Gastroesophageal sphincter (tissue), 4 donors: ENCODE data around the gene ATP6V0B. TPM values are rescaled to one million over a fixed set of nuclear protein-coding genes. Genes with fewer than 3 reads are reported as not detected.

ENCODE experiments used
- ATAC-seq: fragments of 150-250 bp; one replicate; pipeline ENCODE4 v1.9.1; 2016; ENCODE audit warnings: mild to moderate bottlenecking, moderate library complexity
- H3K27ac ChIP-seq, 4 donors: fragments of 200-600 bp; sonication (generic) in 3 of 4; 1 replicate in 3 of 4; 2 replicates in 1 of 4; pipeline ENCODE4 v1.5.1; 2016 to 2019
- H3K27me3 ChIP-seq: fragments of 200-600 bp; sonication (generic); one replicate; pipeline ENCODE4 v1.5.1; 2019
- H3K36me3 ChIP-seq, 2 donors: fragments of 200-600 bp; sonication (generic); one replicate each; pipeline ENCODE4 v1.5.1; 2019; ENCODE audit warnings: control low read depth in 1 of 2
- H3K4me1 ChIP-seq, 3 donors: fragments of 200-600 bp; sonication (generic); 1 replicate in 2 of 3; 2 replicates in 1 of 3; pipeline ENCODE4 v1.5.1; 2016 to 2019; ENCODE audit warnings: control low read depth in 2 of 3
- H3K4me3 ChIP-seq, 2 donors: fragments of 200-600 bp; sonication (generic); one replicate each; pipeline ENCODE4 v1.5.1; 2019; ENCODE audit warnings: mild to moderate bottlenecking in 1 of 2, moderate library complexity in 1 of 2
- H3K9me3 ChIP-seq, 3 donors: fragments of 200-600 bp; sonication (generic); one replicate each; pipeline ENCODE4 v1.5.1; 2017 to 2019; ENCODE audit warnings: control low read depth in 2 of 3
- EP300 ChIP-seq: sonication (generic); formaldehyde crosslinking; IDR thresholded peaks from one replicate; pipeline ENCODE4 v1.6.1; 2017; ENCODE audit warnings: antibody characterized with exemption, mild to moderate bottlenecking
- POLR2A ChIP-seq, 2 donors: fragments of 450-650 bp; IDR thresholded peaks; one replicate each; pipeline ENCODE4 v1.6.1; 2017; ENCODE audit warnings: antibody characterized with exemption in 2 of 2, mild to moderate bottlenecking in 2 of 2, moderate library complexity in 1 of 2
- POLR2AphosphoS5 ChIP-seq: sonication (generic); formaldehyde crosslinking; IDR thresholded peaks from one replicate; pipeline ENCODE4 v1.6.1; 2017; ENCODE audit warnings: antibody characterized with exemption
- WGBS, 2 donors: methylation state at CpG; one replicate each; pipeline ENCODE4 v1.1.5; 2018; ENCODE audit warnings: low coverage in 1 of 2; 5-methylcytosine and 5-hydroxymethylcytosine counted together
- total RNA-seq, 4 donors: library from RNA; depleted of rRNA; stranded (reverse); fragments of >200 nt; gene quantifications; one replicate each; pipeline ENCODE4 v1.1.0, GENCODE V29; 2016
- TF ChIP-seq, protein P1 (sequence below), 4 experiments: fragments of 200-600 bp in 2 of 4; fragments of 450-650 bp in 2 of 4; sonication (generic) in 1 of 4; IDR thresholded peaks; one replicate each; pipeline ENCODE4 v1.5.1; 2017 to 2019; ENCODE audit warnings: antibody characterized with exemption in 4 of 4, mild to moderate bottlenecking in 2 of 4, moderate library complexity in 2 of 4

ATP6V0B gene
- total RNA-seq, 4 donors from 2014 or later = 67.9 to 107 (median 89.9) TPM

- no peak for ATAC-seq
- Histone ChIP-seq H3K4me3 (no peak overlapping the region), H3K27ac (no peak overlapping the region), H3K9me3 (no peaks in the 10 kb centered on the region), H3K4me1 (peaks cover 0 to 23% (median 0%) of the 10 kb centered on the region in 3 donors), H3K27me3 (no peaks in the 10 kb centered on the region), H3K36me3 (peaks cover 0 to 19% of the 10 kb centered on the region in 2 donors)
- 90 to 91% methylated on average over 2 to 4 of the region's 21 CpGs for WGBS, 2 donors
- TF ChIP-seq, protein P1, sequence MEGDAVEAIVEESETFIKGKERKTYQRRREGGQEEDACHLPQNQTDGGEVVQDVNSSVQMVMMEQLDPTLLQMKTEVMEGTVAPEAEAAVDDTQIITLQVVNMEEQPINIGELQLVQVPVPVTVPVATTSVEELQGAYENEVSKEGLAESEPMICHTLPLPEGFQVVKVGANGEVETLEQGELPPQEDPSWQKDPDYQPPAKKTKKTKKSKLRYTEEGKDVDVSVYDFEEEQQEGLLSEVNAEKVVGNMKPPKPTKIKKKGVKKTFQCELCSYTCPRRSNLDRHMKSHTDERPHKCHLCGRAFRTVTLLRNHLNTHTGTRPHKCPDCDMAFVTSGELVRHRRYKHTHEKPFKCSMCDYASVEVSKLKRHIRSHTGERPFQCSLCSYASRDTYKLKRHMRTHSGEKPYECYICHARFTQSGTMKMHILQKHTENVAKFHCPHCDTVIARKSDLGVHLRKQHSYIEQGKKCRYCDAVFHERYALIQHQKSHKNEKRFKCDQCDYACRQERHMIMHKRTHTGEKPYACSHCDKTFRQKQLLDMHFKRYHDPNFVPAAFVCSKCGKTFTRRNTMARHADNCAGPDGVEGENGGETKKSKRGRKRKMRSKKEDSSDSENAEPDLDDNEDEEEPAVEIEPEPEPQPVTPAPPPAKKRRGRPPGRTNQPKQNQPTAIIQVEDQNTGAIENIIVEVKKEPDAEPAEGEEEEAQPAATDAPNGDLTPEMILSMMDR (IDR thresholded peaks at IDR 0.05) = no peak
- TF ChIP-seq EP300 (no peak), POLR2AphosphoS5 (no peak), POLR2A (IDR thresholded peaks at IDR 0.05) (no peak)
These were observed 21.4 kb downstream of the ATP6V0B start for GRCh38 chr1:43995984-43996732.

DNA sequence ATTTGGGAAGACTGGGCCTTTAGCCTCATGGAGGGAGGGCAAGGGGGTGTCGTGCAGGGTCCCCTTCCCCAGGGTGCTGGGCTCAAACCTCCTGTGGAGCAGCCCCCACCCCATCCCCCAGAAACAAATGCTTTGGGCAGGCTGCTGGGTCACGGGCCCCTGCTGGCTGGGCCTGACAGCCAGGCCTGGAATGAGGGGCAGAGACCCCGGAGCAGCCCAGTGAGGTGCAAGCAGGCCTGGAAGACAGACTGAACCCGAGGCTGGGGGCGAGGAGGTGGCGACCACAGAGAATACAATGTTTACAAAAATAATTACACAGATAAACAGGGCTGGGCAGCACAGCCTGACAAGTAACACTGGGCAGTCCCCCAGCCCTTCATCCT is 22.0 kb downstream of the ATP6V0B start:
- Histone ChIP-seq H3K4me3 (no peak overlapping the region), H3K36me3 (peaks cover 0 to 25% of the 10 kb centered on the region in 2 donors), H3K27ac (no peak overlapping the region), H3K4me1 (peaks cover 0 to 22% (median 0%) of the 10 kb centered on the region in 3 donors), H3K27me3 (no peaks in the 10 kb centered on the region), H3K9me3 (no peaks in the 10 kb centered on the region)
- WGBS, 2 donors = no CpG with 5 or more reads among the region's 6 CpGs
- ATAC-seq = no peak
- TF ChIP-seq, protein P1 (IDR thresholded peaks at IDR 0.05) = no peak
- no peak for TF ChIP-seq EP300
- TF ChIP-seq POLR2A (IDR thresholded peaks at IDR 0.05) = no peak
- TF ChIP-seq POLR2AphosphoS5 = no peak

DNA sequence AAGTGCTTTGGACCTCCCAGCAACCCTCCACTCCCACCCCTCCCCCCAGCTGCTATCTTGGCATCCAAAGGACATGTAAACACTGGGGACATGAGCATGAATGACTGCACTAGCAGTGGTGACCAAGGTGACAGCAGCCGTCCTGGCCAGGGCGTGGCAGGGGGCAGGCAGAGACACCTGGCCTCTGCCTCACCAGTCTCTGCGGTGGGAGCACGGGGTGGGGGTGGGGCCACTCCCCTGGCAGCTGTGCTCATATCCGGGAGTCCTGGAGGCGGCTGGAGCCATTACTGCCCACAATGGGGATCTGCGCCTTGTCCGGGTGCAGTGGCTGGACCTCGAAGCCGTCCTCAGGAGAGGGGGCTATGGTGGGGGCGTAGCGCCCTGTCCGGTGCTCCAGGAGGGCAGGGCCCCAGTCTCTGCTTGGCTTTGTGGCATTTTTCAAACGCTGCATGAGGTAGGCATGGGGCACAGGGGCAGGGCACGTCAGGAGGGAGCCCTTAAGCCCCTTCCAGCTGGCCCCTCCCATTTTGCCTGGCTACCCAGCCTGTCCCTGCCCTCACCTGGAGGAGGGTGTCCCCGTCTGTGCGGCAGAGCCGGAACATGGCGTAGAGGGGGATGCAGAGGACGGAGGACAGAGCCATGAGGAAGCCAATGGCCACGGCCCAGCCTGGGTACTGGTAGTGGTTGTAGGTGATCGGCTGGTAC is 22.7 kb downstream of the ATP6V0B start:
- WGBS, 2 donors = no CpG with 5 or more reads among the region's 22 CpGs
- H3K9me3 ChIP-seq = no peaks in the 10 kb centered on the region
- H3K4me1 ChIP-seq = peaks cover 0 to 15% (median 0%) of the 10 kb centered on the region in 3 donors
- ATAC-seq = no peak
- no peaks in the 10 kb centered on the region for H3K27me3 ChIP-seq
- TF ChIP-seq POLR2AphosphoS5 (no peak), POLR2A (IDR thresholded peaks at IDR 0.05) (no peak), EP300 (no peak)
- TF ChIP-seq, protein P1 (IDR thresholded peaks at IDR 0.05) = no peak
- H3K4me3 ChIP-seq = no peak overlapping the region
- peaks cover 0 to 32% of the 10 kb centered on the region in 2 donors for H3K36me3 ChIP-seq
- no peak overlapping the region for H3K27ac ChIP-seq

GRCh38 chr1:43998000-43998378 is 23.2 kb downstream of the ATP6V0B start:
- Histone ChIP-seq H3K27ac (no peak overlapping the region), H3K4me1 (peaks cover 0 to 11% (median 0%) of the 10 kb centered on the region in 3 donors), H3K9me3 (no peaks in the 10 kb centered on the region), H3K27me3 (no peaks in the 10 kb centered on the region), H3K4me3 (no peak overlapping the region), H3K36me3 (peaks cover 0 to 33% of the 10 kb centered on the region in 2 donors)
- TF ChIP-seq POLR2AphosphoS5 (no peak), EP300 (no peak), POLR2A (IDR thresholded peaks at IDR 0.05) (no peak)
- TF ChIP-seq, protein P1 (IDR thresholded peaks at IDR 0.05) = no peak
- 90% methylated on average over 5 of the region's 11 CpGs; no CpG with 5 or more reads in 1 of the 2 donors for WGBS, 2 donors
- no peak for ATAC-seq
